Suprapubic skin (tissue), 3 donors: ENCODE measurements around the gene PIGK.

ENCODE experiments used
- CTCF ChIP-seq, 2 donors: fragments of 200-600 bp in 1 of 2; fragments of 450-650 bp in 1 of 2; sonication (generic) in 1 of 2; IDR thresholded peaks; one replicate each; pipeline ENCODE4 v1.5.1; 2016 to 2019; ENCODE audit warnings: antibody characterized with exemption in 2 of 2, mild to moderate bottlenecking in 1 of 2, moderate library complexity in 1 of 2
- POLR2A ChIP-seq, 2 donors: fragments of 450-650 bp; IDR thresholded peaks; one replicate each; pipeline ENCODE4 v1.6.1; 2017; ENCODE audit warnings: antibody characterized with exemption in 2 of 2, mild to moderate bottlenecking in 2 of 2, moderate library complexity in 2 of 2

GRCh38 chr1:77047978-77048614, 171.1 kb downstream of the PIGK start:
- TF ChIP-seq POLR2A (IDR thresholded peaks at IDR 0.05) (no peak), CTCF (IDR thresholded peaks at IDR 0.05) (no peak)
